ENCODE data around the gene UBE2N.

Gene UBE2N

DNA sequence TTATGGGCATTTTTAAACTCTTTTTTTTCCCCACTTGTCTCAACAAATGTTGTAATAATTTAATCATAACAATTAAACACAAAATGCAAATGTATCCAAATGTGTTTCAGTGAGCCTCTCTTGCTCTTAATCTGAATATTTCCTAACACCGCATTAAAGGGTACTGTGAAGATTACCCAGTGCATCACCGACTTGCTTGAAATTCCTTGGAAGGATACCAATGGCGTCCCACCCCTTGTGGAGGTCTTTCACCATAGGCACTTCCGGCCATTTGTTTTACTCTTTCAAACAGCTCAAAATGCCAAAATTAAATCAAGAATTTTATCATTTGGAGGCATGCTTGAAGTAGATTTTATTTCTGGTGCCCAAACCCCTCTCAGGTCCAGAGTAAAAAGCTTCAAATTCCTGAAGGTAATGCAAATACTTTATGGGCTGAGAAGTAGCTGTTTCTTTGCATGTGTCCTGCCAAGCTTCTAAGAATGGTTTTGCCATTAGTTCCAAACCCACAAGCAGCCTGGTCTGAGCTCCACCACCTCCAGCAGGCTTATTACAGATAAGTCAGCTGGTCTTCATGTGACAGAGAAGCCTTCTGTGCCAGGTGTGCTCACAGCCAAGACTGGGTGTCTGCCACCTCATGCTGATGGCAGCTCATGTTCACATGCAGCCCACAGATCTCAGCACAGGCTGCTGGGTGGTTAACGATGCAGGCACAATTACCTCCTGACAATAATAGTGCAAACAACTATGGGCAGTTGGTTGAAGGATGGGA lies 80.4 kb downstream of the UBE2N start:
- no peak for DNase-seq (ENCODE audit: insufficient read length, low spot score)
- FAIRE-seq, result no peak

DNA sequence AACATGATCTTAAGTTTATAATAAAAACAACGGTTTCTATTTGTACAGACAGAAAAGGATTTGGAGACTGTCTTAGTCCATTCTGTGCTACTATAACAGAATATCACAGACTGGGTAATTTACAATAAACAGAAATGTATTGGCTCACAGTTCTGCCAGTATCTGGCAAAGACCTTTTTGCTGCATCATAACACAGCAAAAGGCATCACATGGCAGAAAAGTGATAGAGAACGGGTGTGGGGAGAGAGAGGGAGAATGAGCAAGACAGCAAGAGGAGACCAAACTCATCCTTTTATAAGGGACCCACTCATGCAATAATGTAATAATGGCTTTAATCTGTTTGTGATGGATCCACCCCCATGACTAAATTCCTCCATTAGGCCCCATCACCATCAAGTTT lies 81.1 kb downstream of the UBE2N start:
- DNase-seq (ENCODE audit: insufficient read length, low spot score) (no peak), FAIRE-seq (no peak)

DNA sequence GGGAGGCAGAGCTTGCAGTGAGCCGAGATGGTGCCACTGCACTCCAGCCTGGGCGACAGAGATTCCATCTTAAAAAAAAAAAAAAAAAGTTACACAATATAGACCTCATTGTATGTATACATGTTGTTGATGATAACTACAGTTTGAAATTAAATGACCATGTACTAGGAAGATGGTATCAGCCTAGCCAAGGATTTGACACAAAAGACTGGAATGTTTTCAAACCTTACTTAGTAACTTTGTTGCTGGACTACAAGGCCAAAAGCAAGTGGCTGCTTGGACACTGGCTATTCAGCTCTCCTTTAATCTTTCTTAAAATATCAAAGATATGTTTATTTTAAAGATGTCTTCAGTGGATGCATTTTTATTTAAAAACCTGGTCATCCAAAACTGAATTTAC lies 82.9 kb downstream of the UBE2N start:
- no peak for FAIRE-seq

DNA sequence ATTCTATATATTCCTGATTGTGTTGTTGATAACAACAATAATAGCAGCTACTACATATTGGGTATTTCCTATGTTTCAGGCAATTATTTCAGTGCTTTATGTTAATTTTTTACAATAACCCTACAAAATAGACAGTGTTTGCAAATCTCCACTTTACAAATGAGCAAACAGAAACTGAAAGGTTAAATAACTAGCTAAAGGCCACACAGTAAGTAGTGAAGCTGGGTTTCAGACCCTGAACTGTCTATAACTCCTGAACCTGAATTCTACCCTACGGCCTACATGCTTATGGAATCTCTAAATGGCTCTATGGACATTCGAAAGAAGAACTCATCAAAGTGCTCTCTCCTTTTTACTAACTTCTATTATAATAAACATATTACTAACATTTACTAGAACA lies 83.7 kb downstream of the UBE2N start:
- FAIRE-seq, result no peak
- no peak for DNase-seq (ENCODE audit: insufficient read length, low spot score)

More for the DNA sequence above, 82.9 kb downstream of the UBE2N start:
- DNase-seq (ENCODE audit: insufficient read length, low spot score), result no peak

DNA sequence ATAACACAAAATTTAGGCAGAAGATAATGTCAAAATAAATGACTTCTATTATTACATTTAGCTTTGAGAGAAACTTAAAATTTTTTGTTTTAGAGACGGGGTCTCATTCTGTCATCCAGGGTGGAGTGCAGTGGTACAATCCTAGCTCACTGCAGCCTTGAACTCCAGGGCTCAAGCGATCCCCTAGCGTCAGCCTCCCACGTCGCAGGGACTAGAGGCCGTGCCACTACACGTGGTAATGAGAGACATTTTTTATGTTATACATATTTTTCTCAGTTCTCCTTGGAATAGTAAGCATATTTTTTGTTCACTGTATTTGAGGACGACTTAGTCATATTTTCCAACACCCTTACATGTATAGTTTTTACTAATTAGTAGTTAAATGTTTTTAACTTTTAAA lies 85.5 kb downstream of the UBE2N start:
- FAIRE-seq (no peak), DNase-seq (ENCODE audit: insufficient read length, low spot score) (no peak)

All from HTR-8/SVneo (cell line).